GM19468 (cell line): ENCODE results near the gene MTMR6.

Experiments used
- ATAC-seq: cut with Tn5 transposase; IDR thresholded peaks from one replicate; pipeline ENCODE4 v1.9.1; 2021; ENCODE audit warnings: mild to moderate bottlenecking, moderate library complexity, moderate number of reproducible peaks; ENCODE audit not compliant: unreplicated experiment; ENCODE audit errors: extremely low read depth

The MTMR6 gene

DNA sequence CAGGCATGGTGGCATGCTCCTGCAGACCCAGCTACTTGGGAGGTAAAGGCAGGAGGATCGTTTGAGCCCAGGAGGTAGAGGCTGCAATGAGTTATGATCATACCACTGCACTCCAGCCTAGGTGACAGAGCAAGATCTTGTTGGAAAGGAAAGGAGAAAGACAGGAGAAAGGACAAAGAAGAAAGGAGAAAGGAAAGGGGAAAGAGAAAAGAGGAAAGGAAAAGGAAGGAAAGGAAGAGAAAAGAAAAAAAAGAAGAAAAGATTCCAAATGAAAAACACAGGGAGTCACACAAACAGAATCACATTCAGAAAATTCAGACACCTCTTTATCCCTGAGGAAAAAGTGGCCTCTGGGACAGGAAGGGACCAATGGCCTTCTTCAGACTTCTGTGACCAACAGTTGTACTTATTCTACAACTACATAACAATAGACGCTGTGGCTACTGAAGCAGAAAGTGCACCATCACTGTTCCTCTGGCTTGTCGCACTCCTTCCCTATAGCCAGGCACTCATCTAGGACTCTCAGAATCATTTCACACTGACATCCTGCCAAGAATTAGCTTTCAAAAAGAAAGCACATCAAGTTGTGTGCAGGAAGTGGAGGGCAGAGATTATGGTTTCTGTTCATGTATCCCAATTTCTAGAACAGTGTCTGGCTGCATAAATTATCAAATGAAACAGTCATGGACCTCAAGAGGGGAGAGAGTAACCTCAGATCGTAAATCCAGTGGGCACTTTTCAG is 5.9 kb downstream of the MTMR6 start:
- ATAC-seq: peak; percentile 49

GRCh38 chr13:25280396-25280795 is 6.9 kb downstream of the MTMR6 start:
- no peak for ATAC-seq

DNA sequence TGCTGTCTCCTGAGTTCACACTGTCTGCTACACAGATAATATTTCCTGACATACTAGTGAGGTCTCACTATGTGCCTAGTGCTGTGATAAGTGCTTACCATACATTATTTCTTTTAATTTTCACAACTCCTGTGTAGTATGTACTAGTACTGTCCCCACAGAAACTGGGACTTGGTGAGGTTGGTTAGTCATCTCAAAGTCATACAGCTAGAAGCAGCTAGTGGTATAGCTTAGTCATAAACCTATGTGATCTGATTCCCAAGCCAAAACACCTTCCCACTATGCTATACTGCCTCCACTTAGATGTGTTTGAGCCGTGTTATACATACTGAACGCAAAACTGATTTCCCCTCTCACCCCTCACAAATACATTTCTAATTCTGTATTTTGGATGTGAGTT is 10.5 kb downstream of the MTMR6 start:
- no peak for ATAC-seq

GRCh38 chr13:25268561-25268960 is 18.7 kb downstream of the MTMR6 start:
- ATAC-seq: no peak

GRCh38 chr13:25267715-25268114 is 19.6 kb downstream of the MTMR6 start:
- ATAC-seq: no peak

- no peak for ATAC-seq
These were observed 20.6 kb downstream of the MTMR6 start for GRCh38 chr13:25266706-25267105.

- no peak for ATAC-seq
These were observed 25.0 kb downstream of the MTMR6 start for GRCh38 chr13:25262261-25262660.

- no peak for ATAC-seq
These were observed 33.6 kb downstream of the MTMR6 start for GRCh38 chr13:25253702-25254101.

DNA sequence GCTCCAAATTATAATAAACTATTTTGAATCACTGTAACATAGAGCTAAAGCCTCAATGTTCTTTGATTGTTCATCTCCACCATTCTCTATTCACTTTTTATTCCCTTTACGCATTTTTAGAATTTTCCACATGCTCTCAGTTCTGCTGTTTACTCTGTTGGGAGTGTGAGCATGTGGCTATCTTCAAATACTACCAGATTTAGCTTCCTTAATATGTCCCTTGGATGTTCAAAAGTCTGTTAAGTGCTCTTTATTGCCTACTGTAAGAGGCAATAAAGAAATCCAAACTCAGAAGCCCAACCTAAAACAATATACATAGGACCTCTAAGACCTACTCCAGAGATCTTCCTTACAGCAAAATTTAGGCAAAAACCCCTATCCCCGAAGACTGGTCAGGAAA is 34.5 kb downstream of the MTMR6 start:
- ATAC-seq: no peak

DNA sequence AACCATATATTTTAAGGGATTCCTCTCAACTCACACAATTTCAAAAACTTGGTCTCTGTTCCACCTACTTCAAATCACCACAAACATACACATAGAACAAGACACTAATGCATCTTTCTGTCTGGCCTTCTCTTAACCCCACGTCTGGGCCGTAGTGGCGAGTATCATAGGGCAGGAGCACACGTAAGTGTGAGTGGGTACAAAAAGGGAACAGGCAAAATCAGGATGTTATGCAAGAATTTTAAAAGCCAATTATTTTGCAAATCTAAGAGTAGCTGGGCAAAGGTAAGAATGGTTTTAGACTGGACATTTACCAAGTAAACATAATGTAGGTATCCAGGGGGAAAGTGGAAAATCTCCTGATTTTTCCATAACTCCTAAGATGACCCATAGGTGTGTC is 35.1 kb downstream of the MTMR6 start:
- ATAC-seq: no peak

DNA sequence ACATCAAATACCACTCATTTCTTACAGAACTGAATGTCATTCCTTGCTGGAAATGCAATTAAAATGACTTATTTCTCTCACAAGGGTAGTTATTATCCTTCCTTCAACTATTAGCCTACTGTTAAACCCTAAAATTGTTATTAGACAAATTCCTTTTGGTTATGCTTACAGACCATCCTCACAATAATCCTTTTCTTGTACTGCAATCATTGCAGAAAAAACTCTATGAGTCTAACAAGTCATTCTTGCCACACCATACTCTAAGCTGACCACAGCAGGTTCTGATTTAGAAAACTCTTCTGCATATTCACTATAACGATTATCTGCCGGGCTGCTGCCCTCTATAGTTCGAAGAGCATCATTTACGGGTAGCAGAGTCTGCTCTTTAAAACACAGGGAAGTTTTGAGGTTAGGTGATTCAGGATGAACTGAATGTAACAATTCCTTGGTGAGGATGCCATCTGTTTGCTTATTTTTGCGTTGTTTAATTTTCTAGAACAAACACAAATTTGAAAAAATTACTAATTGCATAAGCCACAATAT is 38.2 kb downstream of the MTMR6 start:
- no peak for ATAC-seq

DNA sequence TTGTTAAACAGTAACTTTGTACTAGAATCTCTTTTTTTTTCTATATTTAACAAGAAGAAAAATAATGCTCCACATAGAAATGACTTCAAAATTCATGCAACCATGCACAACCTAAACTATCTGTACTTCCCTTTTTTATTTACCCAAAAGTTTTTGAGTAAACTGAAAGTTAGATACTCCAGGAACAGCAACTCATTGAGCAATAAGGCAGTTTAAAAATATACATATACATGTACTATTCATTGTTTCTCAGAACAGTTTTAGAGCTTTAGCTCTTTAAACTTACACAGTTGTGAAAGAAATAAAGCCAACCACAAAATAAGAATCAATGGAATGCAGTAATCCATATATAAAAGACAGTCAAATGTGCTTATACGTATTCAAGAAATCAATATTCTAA is 39.2 kb downstream of the MTMR6 start:
- ATAC-seq: no peak

- no peak for ATAC-seq
These were observed 39.9 kb downstream of the MTMR6 start for GRCh38 chr13:25247360-25247759.

GRCh38 chr13:25244123-25244522 is 43.2 kb downstream of the MTMR6 start:
- ATAC-seq: no peak

DNA sequence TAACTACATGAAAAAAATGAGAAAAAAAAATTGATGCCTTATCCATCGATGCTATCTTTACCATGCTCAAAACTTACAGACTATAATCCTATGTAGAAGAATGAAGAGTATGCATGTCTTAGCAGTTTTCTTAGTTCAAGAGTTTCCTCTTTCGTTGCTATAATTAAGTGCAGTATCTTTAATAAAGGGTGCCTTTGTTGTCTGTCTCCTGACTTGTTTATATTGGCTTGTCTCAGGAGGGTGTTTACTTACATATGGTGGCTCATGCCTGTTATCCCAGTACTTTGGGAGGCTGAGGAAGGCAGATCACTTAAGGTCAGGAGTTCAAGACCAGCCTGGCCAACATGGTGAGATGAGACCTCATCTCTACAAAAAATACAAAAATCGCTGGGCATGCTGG is 44.3 kb downstream of the MTMR6 start:
- no peak for ATAC-seq

DNA sequence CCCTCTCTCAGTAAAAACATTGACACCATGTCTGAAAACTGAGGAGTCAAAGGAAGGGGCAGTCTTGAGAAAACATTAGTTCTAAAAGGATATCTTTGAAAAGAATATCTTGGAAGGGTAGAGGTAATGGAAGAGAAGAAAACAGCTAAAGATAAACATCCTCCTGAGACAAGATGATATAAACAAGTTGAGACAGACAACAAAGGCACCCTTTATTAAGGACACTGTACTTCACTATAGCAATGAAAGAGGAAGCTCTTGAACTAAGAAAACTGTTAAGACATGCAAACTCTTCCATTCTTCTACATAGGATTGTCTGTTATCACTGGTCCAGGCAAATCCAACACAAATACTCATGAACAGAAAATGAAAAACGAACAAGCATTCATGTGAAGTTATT is 46.3 kb downstream of the MTMR6 start:
- ATAC-seq: no peak

DNA sequence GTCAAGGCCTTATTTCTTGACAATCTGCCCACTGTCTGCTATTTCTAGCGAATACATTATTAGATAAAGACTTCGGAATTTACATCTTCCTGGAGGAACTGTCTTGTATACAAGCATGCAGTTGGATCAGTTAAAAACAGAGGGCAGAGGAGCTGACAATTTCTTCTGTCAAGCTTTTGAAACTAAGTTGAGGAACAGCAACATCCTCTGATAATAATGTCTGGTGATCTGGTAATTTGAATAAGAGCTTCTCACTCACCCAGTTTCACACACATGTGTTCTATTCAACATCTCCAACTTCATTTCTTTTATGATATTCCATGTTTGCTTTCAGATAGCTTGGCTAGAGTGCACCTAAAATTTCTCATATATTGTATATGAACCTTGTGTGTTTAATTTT is 50.2 kb downstream of the MTMR6 start:
- peak; percentile 32 for ATAC-seq

GRCh38 chr13:25233861-25234260 is 53.4 kb downstream of the MTMR6 start:
- ATAC-seq: no peak

GRCh38 chr13:25232937-25233515 is 54.3 kb downstream of the MTMR6 start:
- ATAC-seq: no peak

DNA sequence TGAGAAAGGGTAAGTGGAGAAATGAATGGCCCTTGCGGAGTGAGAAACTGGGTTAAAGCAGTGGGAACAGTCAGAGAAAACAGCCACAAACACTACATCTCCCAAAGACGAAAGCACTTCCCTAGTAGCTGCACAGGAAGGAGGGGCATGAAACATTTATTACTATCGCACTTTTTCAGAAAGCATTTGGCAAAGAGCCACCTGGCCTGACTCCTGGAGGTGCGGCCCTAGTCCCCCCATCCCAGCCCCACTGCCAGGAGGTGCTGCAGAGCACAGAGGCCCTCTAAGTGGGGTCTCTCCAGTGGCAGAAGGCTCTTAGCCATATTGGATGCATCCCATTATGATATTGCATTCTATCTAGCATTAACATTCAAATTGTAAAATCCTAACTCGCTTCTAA is 55.8 kb downstream of the MTMR6 start:
- no peak for ATAC-seq

DNA sequence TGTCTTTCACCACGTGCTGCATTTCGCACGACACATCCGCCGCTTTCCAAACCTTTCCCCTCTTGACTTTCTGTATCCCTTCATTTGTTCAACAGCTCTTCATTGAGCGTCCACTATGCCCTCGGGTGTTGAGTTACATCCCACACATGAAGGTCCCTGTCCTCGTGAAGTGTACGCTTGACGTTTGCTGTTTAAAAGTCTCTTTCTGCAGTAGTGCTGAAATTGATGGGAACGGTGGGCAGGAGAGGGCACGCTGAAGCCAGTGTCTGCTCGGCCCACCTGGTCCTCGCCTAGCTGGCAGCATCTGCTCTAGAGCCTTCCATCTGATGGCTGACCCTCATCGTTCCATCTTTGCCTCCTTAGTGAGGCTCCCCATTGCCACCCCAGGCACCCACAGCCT is 59.6 kb downstream of the MTMR6 start:
- ATAC-seq: no peak

- ATAC-seq: no peak
These were observed 61.3 kb downstream of the MTMR6 start for GRCh38 chr13:25225970-25226369.
